Neutrophil (primary cell): Measurements from ENCODE around the gene ADA.
A peak's percentile ranks its signal among the peaks of the same experiment; 100 is the strongest.

Source experiments
- H3K27ac ChIP-seq: fragments of 200-600 bp; sonication (generic); 2 replicates; pipeline ENCODE4 v1.5.1; 2016; ENCODE audit warnings: mild to moderate bottlenecking, moderate library complexity
- H3K27me3 ChIP-seq: fragments of 200-600 bp; sonication (generic); 2 replicates; pipeline ENCODE4 v1.6.0; 2016; ENCODE audit warnings: mild to moderate bottlenecking
- H3K36me3 ChIP-seq: fragments of 200-600 bp; sonication (generic); 2 replicates; pipeline ENCODE4 v1.5.1; 2017
- H3K4me1 ChIP-seq, 2 experiments: fragments of 200-600 bp in 1 of 2; sonication (generic) in 1 of 2; 1 replicate in 1 of 2; 2 replicates in 1 of 2; pipeline versions ENCODE4 v1.5.1 to v1.6.1; 2013 to 2016; ENCODE audit warnings: low read depth in 1 of 2, low read length in 1 of 2, mild to moderate bottlenecking in 1 of 2, moderate library complexity in 1 of 2; ENCODE audit not compliant: control insufficient read depth in 1 of 2, insufficient read depth in 1 of 2
- H3K4me3 ChIP-seq, 2 experiments: fragments of 200-600 bp in 1 of 2; sonication (generic) in 1 of 2; 1 replicate in 1 of 2; 2 replicates in 1 of 2; pipeline ENCODE4 v1.5.1; 2013 to 2016; ENCODE audit warnings: low read depth in 1 of 2, low read length in 1 of 2, mild to moderate bottlenecking in 1 of 2, moderate library complexity in 1 of 2
- H3K9me3 ChIP-seq: fragments of 200-600 bp; sonication (generic); 2 replicates; pipeline ENCODE4 v1.5.1; 2016
- CTCF ChIP-seq: fragments of 200-600 bp; sonication (generic); IDR thresholded peaks from 2 replicates; pipeline ENCODE4 v1.5.1; 2016; ENCODE audit warnings: antibody characterized with exemption

ADA gene

DNA sequence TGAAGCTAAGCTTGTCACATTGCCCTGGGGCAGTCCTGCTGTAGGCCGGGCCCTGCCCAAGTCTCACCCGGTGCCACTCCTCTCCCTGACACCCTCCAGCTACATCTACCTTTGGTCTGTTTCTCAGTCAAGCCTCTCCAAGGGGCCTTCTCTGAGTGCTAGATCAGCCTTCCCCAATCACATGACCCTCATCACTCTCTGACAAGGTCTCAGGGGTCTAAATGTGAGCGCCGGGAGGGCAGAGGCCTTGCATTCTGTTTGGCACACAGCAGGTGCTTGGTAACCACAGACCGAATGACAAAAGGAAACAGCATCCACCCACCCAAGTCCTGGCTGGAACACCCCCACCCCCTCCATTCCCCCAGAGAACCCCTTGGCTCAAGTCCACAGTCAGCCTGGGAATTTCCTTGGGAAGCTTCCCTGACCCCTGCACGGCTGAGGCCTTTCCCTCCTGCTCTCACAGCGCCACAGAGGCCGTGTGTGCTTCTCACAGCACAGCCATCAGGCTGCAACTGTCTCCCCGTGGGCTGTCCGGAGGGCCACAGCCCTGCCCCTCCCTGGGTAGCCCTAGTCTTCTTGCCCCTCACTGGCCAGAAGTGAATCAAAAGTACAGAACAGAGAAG is 36.2 kb downstream of the ADA start:
- H3K4me1 ChIP-seq: no peaks in the 10 kb centered on the region
- no peak overlapping the region for H3K4me3 ChIP-seq
- no peak for TF ChIP-seq CTCF
- H3K27me3 ChIP-seq: no peaks in the 10 kb centered on the region
- no peaks in the 10 kb centered on the region for H3K36me3 ChIP-seq
- H3K27ac ChIP-seq: no peak overlapping the region
- H3K9me3 ChIP-seq: no peaks in the 10 kb centered on the region

GRCh38 chr20:44614525-44614924 is 37.0 kb downstream of the ADA start:
- Histone ChIP-seq H3K27ac (no peak overlapping the region), H3K4me1 (peaks cover 3 to 7% of the 10 kb centered on the region in 2 experiments), H3K4me3 (no peak overlapping the region), H3K36me3 (no peaks in the 10 kb centered on the region), H3K9me3 (no peaks in the 10 kb centered on the region), H3K27me3 (no peaks in the 10 kb centered on the region)
- TF ChIP-seq CTCF: no peak

GRCh38 chr20:44613575-44613974 is 37.9 kb downstream of the ADA start:
- no peaks in the 10 kb centered on the region for H3K27me3 ChIP-seq

GRCh38 chr20:44610313-44610962 is 41.1 kb downstream of the ADA start:
- Histone ChIP-seq H3K4me1 (peaks cover 3 to 8% of the 10 kb centered on the region in 2 experiments), H3K4me3 (no peak overlapping the region), H3K27ac (no peak overlapping the region), H3K9me3 (no peaks in the 10 kb centered on the region), H3K27me3 (no peaks in the 10 kb centered on the region), H3K36me3 (no peaks in the 10 kb centered on the region)
- TF ChIP-seq CTCF: no peak

More at GRCh38 chr20:44613575-44613974, 37.9 kb downstream of the ADA start:
- Histone ChIP-seq H3K36me3 (no peaks in the 10 kb centered on the region), H3K27ac (no peak overlapping the region), H3K9me3 (no peaks in the 10 kb centered on the region), H3K4me1 (peaks cover 3 to 8% of the 10 kb centered on the region in 2 experiments), H3K4me3 (no peak overlapping the region)
- no peak for TF ChIP-seq CTCF

- no peaks in the 10 kb centered on the region for H3K9me3 ChIP-seq
- H3K27ac ChIP-seq: no peak overlapping the region
- no peaks in the 10 kb centered on the region for H3K27me3 ChIP-seq
- H3K4me1 ChIP-seq: peaks cover 3 to 8% of the 10 kb centered on the region in 2 experiments
- peak overlapping the region; percentile 5 to 20 for H3K4me3 ChIP-seq
- H3K36me3 ChIP-seq: no peaks in the 10 kb centered on the region
- peak; percentile 97 for TF ChIP-seq CTCF
These were observed 41.8 kb downstream of the ADA start for GRCh38 chr20:44609516-44610312.
